Right cardiac atrium (tissue), 5 donors: Measurements from ENCODE around the gene SNHG17. TPM values are rescaled to one million over a fixed set of nuclear protein-coding genes. Genes with fewer than 3 reads are reported as not detected.
"Not testable (repeated sequence)": the region's sequence is repeated elsewhere in the genome, so short reads cannot be mapped to it uniquely, and the experiment has no call there.

Experiments used
- ATAC-seq, 2 donors: fragments of 200-7000 bp; cut with Tn5 transposase; one replicate each; pipeline versions ENCODE4 v1.8.0 to v1.9.1; 2020; ENCODE audit warnings: moderate library complexity in 2 of 2, mild to moderate bottlenecking in 1 of 2
- DNase-seq, 3 donors: peaks; one replicate each; pipeline ENCODE4 v3.0.0-alpha.2; 2020
- H3K27ac ChIP-seq: one replicate; pipeline ENCODE4 v1.5.1; 2013; ENCODE audit warnings: mild to moderate bottlenecking, low read length, control low read depth, moderate library complexity
- H3K27me3 ChIP-seq: one replicate; pipeline ENCODE4 v1.6.1; 2013; ENCODE audit not compliant: control insufficient read depth, insufficient read depth
- H3K4me1 ChIP-seq: one replicate; pipeline ENCODE4 v1.6.1; 2013; ENCODE audit warnings: low read length; ENCODE audit not compliant: control insufficient read depth, insufficient read depth
- H3K4me3 ChIP-seq: one replicate; pipeline ENCODE4 v1.5.1; 2013; ENCODE audit warnings: low read length, control low read depth
- H3K9me3 ChIP-seq: one replicate; pipeline ENCODE4 v1.6.1; 2013; ENCODE audit warnings: low read length; ENCODE audit not compliant: control insufficient read depth
- WGBS: extraction: QIAGEN DNeasy Blood & Tissue Kit; methylation state at CpG from one replicate; pipeline ENCODE4 v1.1.7; 2013; 5-methylcytosine and 5-hydroxymethylcytosine counted together
- intact Hi-C, 4 donors: fragments of 100-400 bp; cut with DNase I; formaldehyde crosslinking; loops; one replicate each; pipeline versions ENCODE4 v1.11.0 to v1.14.0; 2022 to 2023
- polyA plus RNA-seq: library from polyadenylated mRNA; stranded (reverse); fragments of 200-250 nt; gene quantifications from one replicate; pipeline ENCODE4 v1.2.3, GENCODE V29; 2013
- total RNA-seq, 4 donors: library from RNA; stranded (reverse); fragmentation: NEBNext Ultra II Directional; extraction: Animal tissue kit (Norgen Biotek cat#: 25700); gene quantifications; one replicate each; pipeline ENCODE4 v1.2.1, GENCODE V29; 2021
- donor health status: healthy with polysubstance abuse.
- donor health status: DM: no; HTN: yes; CAD: no.
- donor health status: DM: no; HTN: no; CAD: no.
- donor health status: DM: no; HTN: yes; CAD: no; lungs with severe emphysema.
- donor health status: DM: yes; HTN: yes; CAD: no.

The SNHG17 gene
- total and polyA plus RNA-seq, 5 donors: 8.1 to 36.8 (median 8.6) TPM

DNA sequence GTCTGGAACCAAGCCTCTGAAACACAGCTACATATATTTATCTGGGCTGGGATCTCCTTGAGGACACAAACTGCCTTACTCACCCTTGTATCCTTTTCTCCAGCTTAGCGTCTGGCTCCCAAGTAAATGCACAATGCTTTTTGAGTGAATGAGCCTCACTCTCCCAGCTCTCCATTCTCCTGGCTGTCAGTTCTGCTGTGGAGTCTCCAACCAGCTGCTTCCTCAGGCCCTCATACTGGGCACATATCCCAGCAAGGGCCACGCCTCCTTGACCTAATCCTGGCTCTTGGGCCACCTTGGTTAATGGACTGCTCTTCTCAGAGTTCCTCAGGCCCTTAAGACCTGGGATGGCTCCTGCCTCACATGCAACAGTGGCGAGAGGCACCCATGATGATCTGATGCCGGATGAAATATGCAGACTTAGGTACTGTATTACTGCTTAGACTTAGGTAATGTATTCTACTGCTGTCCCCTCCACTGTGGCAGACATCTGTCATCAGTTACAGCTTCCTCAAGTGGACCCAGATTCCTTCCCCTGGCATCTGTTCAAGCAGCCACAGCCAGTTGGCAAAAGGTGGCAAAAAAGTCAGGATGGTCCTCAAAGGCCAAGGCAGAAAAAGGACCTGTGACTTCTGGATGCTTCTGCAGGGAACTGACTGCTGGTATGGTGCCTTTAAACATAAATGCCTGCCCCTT, 16.5 kb downstream of the SNHG17 start:
- peak; percentile 55 to 87 (median 83) for DNase-seq

DNA sequence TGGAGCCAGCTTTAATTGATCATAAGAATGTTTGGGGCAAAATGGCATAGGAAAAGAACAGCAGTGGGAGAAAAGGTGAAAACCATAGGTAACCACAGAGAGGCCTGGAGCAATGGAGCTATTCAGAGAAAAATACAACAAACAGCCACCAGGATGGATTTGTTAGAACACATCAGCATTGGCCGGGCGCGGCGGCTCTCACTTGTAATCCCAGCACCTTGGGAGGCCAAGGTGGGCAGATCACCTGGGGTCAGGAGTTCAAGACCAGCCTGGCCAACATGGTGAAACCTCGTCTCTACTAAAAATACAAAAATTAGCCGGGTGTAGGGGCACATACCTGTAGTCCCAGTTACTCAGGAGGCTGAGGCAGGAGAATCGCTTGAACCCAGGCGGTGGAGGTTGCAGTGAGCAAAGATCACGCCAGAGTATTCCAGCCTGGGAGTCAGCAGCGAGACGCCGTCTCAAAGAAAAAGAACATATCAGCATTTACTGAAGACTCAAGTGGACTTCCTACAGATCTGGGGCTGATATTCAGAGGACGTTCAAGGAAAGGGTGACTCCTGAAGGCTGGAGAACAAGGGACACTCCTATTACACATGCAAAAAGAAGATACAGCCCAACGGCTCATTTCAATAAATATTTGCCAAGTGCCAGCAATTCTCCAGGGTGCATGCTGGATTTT, 20.2 kb downstream of the SNHG17 start:
- ATAC-seq (no peak), DNase-seq (no peak)
- WGBS: 95% methylated on average over 14 of the region's 14 CpGs
- Histone ChIP-seq H3K4me3 (no peak overlapping the region), H3K27me3 (no peaks in the 10 kb centered on the region), H3K4me1 (no peaks in the 10 kb centered on the region), H3K27ac (no peak overlapping the region), H3K9me3 (no peaks in the 10 kb centered on the region)
- intact Hi-C loops: no loop called here

More for the DNA sequence above, 16.5 kb downstream of the SNHG17 start:
- no peak overlapping the region for H3K27ac ChIP-seq
- H3K9me3 ChIP-seq: no peaks in the 10 kb centered on the region
- H3K27me3 ChIP-seq: no peaks in the 10 kb centered on the region
- ATAC-seq: peak; percentile 72 to 79
- no peaks in the 10 kb centered on the region for H3K4me1 ChIP-seq
- intact Hi-C loops: no loop called here
- no peak overlapping the region for H3K4me3 ChIP-seq
- WGBS: 40% methylated on average over 4 of the region's 4 CpGs

DNA sequence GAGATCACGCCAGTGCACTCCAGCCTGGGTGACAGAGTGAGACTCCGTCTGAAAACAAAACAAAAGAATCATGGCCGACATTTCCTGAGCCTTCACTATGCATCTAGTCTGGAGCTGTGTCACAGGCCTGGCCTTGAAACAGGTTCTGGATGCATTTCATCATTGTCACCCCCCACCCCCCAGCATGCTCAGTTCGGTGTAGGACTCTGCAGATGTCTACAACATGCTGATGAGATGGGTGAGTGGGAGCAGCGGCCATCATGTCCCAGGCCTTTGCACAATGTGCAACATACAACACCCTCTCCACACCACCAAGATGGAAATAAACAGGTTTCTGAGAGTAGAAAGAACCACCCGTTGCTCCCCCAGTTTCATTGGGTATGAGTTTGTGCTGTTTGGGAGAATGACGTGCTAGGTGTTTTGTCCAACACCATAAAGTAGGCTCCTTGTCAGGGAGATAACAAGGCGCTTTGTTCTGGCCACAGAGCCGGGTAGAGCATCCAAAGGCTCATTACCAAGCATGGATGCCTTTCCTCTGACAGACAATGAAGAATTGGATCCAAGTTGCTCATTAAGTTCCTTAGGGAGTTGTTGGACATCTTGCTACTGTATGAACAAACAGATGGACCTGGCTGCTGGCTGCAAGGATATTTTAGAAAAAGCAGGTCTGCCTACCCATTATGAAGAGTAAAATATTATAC, 22.1 kb downstream of the SNHG17 start:
- no peaks in the 10 kb centered on the region for H3K9me3 ChIP-seq
- H3K27ac ChIP-seq: no peak overlapping the region
- no peaks in the 10 kb centered on the region for H3K4me1 ChIP-seq
- no peaks in the 10 kb centered on the region for H3K27me3 ChIP-seq
- DNase-seq (no peak), ATAC-seq (no peak)
- H3K4me3 ChIP-seq: no peak overlapping the region
- 70% methylated on average over 9 of the region's 9 CpGs for WGBS
- intact Hi-C loops: no loop called here

DNA sequence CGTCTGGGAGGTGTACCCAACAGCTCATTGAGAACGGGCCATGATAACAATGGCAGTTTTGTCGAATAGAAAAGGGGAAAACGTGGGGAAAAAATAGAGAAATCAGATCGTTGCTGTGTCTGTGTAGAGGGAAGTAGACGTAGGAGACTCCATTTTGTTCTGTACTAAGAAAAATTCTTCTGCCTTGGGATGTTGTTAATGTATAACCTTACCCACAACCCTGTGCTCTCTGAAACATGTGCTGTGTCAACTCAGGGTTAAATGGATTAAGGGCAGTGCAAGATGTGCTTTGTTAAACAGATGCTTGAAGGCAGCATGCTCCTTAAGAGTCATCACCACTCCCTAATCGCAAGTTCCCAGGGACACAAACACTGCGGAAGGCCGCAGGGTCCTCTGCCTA, 27.3 kb downstream of the SNHG17 start:
- intact Hi-C loops: loop anchor here in 1 of 4 donors (10.0 kb wide), 1 partner anchor 63 kb away; the partner anchor contains the start of gene LBP
- DNase-seq, H3K9me3 ChIP-seq, H3K4me1 ChIP-seq, H3K4me3 ChIP-seq, H3K27me3 ChIP-seq, ATAC-seq, H3K27ac ChIP-seq: not testable (repeated sequence)
- WGBS: 90% methylated on average over 9 of the region's 9 CpGs

DNA sequence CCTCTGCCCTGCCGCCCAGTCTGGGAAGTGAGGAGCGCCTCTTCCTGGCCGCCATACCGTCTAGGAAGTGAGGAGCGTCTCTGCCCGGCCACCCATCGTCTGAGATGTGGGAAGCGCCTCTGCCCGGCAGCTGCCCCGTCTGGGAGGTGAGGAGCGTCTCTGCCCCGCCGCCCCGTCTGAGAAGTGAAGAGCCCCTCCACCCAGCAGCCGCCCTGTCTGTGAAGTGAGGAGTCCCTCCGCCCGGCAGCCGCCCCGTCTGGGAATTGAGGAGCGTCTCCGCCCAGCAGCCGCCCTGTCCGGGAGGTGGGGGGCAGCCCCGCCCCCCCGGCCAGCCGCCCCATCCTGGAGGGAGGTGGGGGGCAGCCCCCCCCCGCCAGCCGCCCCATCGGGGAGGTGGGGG, 27.8 kb downstream of the SNHG17 start:
- H3K4me3 ChIP-seq: no peak overlapping the region
- WGBS: 92% methylated on average over 29 of the region's 29 CpGs
- no peaks in the 10 kb centered on the region for H3K27me3 ChIP-seq
- H3K27ac ChIP-seq: no peak overlapping the region
- H3K4me1 ChIP-seq: no peaks in the 10 kb centered on the region
- ATAC-seq (no peak), DNase-seq (peak in 1 of 3 donors; percentile 73)
- intact Hi-C loops: loop anchor here in 1 of 4 donors (10.0 kb wide), 1 partner anchor 63 kb away; the partner anchor contains the start of gene LBP
- no peaks in the 10 kb centered on the region for H3K9me3 ChIP-seq

DNA sequence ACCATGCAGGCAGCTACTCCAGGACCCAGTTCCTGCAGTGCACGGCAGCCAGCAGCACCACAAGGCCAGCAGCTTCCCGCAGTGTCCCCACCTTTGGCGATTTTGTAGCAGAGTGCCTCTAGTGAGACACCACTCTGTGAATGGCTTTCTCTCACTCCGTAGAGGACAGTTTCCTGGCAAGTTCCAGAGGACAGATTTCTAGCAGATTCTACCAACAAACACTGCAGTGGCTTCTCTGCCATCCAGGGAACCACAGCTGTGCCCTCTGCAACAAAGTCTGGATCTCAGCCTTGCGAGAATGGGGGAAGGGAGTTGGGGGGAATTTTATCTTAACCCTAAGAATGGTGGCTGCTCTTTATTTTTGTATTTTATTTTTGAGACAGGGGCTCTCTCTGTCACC, 28.7 kb downstream of the SNHG17 start:
- Histone ChIP-seq H3K27me3 (no peaks in the 10 kb centered on the region), H3K9me3 (no peaks in the 10 kb centered on the region), H3K4me1 (no peaks in the 10 kb centered on the region), H3K27ac (no peak overlapping the region), H3K4me3 (no peak overlapping the region)
- intact Hi-C loops: loop anchor here in 1 of 4 donors (10.0 kb wide), 1 partner anchor 62 kb away; the partner anchor contains the start of gene LBP
- ATAC-seq: no peak
- WGBS: 87% methylated on average over 5 of the region's 5 CpGs
- DNase-seq: no peak

DNA sequence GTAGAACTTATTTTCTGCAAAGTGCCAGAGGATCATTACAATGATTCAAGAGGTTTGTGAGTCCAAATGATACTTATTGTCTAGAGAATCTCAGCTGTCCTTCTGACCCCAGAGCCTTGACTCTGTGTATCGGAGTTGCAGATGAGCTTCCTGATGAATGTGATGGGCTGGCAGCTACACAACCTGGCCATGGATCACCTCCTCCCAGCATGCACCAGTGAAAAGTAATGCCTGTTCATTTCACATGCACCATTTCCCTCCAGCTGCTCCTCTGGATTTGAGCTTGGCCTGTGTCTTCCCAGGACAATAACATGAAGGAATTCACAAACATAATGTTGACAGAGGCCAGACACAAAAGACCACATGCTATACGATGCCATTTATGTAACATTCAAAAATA, 30.0 kb downstream of the SNHG17 start:
- 73% methylated on average over 2 of the region's 2 CpGs for WGBS
- intact Hi-C loops: loop anchor here in 1 of 4 donors (10.0 kb wide), 1 partner anchor 60 kb away; the partner anchor contains the start of gene LBP
- Histone ChIP-seq H3K4me3 (no peak overlapping the region), H3K9me3 (no peaks in the 10 kb centered on the region), H3K4me1 (no peaks in the 10 kb centered on the region), H3K27ac (no peak overlapping the region), H3K27me3 (no peaks in the 10 kb centered on the region)
- no peak for DNase-seq
- no peak for ATAC-seq

DNA sequence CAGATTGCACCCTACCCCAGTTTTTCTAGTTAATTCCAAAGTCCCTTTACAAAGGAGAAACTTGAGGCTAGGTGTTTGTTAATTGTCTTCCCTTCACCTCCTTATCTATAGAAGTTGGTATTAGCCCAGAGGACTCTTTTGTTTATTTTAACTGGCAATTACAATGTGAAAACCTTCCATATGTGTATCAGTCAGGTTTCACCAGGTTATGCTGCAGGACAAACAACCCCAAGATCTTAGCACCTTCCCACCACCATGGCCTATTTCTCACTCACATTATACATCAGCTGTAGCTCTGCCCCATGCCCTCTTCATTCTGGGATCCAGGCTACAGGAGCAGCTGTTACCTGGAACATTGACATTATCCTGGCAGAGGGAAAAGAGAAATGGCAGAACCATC, 31.1 kb downstream of the SNHG17 start:
- H3K27me3 ChIP-seq: no peaks in the 10 kb centered on the region
- no peak overlapping the region for H3K27ac ChIP-seq
- H3K4me1 ChIP-seq: no peaks in the 10 kb centered on the region
- intact Hi-C loops: loop anchor here in 1 of 4 donors (10.0 kb wide), 1 partner anchor 59 kb away; the partner anchor contains the start of gene LBP
- DNase-seq: no peak
- no peak overlapping the region for H3K4me3 ChIP-seq
- ATAC-seq: no peak
- H3K9me3 ChIP-seq: no peaks in the 10 kb centered on the region

DNA sequence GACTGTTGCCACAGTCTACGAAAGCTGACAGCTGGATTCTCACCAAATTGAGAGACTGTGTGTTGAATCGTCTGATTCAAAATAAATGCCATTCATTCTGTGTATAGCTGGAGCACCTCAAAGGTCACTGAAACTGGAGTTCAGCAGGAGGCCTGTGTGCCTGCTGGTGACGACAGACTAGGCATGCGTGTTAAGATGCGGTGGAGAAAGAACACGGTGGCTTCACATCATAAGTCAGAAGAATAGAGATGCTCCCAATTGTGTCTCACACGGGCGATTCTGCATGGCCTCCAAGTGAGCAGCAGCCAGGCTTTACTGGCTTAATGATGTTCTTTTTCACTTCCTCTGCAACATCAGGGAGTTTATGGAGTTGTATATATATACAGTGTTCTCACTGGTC, 32.3 kb downstream of the SNHG17 start:
- ATAC-seq: no peak
- intact Hi-C loops: loop anchor here in 1 of 4 donors (10.0 kb wide), 1 partner anchor 58 kb away; the partner anchor contains the start of gene LBP
- Histone ChIP-seq H3K9me3 (no peaks in the 10 kb centered on the region), H3K4me1 (no peaks in the 10 kb centered on the region), H3K27ac (no peak overlapping the region), H3K4me3 (no peak overlapping the region), H3K27me3 (no peaks in the 10 kb centered on the region)
- 76% methylated on average over 8 of the region's 8 CpGs for WGBS
- DNase-seq: no peak

DNA sequence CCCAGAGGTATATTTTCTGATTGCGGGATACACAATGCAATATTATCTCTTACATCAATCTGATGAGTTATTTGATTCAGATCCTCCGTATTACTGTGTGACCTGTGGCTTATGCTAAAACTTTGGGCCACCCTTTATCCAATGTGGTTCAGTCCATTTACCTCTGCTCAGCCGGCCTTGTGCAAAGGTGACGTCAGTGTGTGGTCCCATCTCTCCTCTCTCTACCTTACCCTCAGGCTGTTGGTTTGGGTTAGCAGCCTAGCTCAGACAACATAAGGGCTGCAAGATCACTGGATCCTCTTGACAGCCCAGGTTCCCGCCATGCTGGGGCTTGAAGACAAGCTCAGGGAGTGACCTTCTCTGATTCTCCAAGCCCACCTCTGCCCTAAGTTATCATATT, 33.0 kb downstream of the SNHG17 start:
- Histone ChIP-seq H3K27ac (no peak overlapping the region), H3K27me3 (no peaks in the 10 kb centered on the region), H3K4me3 (no peak overlapping the region), H3K4me1 (no peaks in the 10 kb centered on the region), H3K9me3 (no peaks in the 10 kb centered on the region)
- intact Hi-C loops: loop anchor here in 1 of 4 donors (10.0 kb wide), 1 partner anchor 57 kb away; the partner anchor contains the start of gene LBP
- DNase-seq: no peak
- 93% methylated on average over 5 of the region's 5 CpGs for WGBS
- no peak for ATAC-seq
